RCC 7860 (cell line): Measurements from ENCODE around the gene MRPL33.

Experiments
- DNase-seq: peaks from one replicate; pipeline ENCODE4 v3.0.0-alpha.2; 2015; ENCODE audit warnings: low spot score
- FAIRE-seq: peaks from 2 replicates; lab custom pipeline; 2012; peaks lifted over from hg19 to GRCh38; lab: Jason Lieb, UNC

MRPL33 gene

DNA sequence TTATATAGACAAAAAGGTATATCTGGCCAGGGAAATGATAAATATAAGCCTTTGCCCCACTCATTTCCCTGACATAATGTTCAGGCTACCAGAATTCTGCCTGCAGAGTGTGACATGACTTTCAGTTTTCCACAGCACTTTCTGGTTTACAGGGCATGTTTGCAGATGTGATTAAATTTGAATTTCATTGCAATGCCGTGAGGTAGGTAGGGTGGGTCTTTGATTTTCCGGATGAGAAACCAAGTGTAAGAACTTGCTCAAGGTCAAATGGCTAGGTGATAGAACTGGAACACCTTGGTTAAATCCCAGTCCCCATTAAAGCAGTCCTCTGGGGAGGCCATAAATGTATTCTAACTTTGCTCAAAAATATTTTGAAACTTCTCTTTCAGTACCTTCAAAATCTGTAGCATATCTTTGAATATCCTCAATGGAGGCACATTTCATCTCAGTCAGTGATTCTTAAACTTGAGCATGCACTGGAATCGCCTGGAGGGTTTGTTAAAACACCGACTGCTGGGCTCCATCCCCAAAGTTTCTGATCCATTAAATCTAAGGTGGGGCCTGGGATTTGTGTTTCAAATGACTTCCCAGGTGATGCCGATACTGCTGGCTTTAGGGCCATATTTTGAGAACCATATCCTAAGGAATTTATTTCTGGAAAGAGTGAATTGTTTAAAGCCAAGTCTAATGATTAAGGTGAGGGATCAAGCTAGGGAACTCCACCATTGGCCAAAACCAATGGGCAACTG, 35.0 kb downstream of the MRPL33 start:
- DNase-seq (peak; percentile 33), FAIRE-seq (peak; percentile 76)

DNA sequence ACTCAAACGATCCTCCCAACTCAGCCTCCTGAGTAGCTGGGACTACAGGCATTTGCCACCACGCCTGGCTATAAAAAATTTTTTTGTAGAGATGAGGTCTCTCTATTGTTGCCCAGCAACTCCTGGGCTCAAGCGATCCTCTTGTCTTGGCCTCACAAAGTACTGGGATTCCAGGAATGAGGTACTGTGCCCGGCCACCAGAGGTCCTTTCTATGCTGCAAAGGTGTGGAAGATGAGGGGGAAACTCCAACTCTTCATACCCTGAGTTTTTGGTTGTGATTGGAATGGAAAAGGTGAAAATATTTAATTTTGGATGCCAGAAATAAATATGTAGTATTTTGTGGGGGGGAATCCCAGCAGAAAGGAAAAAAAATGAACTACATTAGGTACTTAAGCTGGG, 36.0 kb downstream of the MRPL33 start:
- peak; percentile 30 for DNase-seq
- FAIRE-seq = no peak

DNA sequence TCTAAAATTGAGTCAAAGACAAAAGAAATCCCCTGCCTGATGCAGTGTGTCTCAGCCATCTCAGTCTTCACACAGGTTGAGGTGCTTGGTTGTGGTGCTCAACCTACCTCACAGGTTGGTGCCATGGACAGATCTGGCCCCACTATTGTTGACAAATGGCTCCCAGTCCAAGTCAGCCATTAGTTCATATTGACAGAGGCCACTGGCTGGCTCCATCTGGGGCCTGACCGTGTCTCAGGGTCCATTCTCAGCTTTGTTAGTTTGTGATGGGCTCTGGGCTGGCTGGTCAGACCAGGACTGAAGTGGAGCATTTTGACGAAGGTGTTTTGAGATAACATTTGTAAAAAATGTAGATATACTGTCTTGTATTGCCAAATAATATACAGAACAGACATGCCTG, 36.9 kb downstream of the MRPL33 start:
- DNase-seq = no peak
- FAIRE-seq = no peak

DNA sequence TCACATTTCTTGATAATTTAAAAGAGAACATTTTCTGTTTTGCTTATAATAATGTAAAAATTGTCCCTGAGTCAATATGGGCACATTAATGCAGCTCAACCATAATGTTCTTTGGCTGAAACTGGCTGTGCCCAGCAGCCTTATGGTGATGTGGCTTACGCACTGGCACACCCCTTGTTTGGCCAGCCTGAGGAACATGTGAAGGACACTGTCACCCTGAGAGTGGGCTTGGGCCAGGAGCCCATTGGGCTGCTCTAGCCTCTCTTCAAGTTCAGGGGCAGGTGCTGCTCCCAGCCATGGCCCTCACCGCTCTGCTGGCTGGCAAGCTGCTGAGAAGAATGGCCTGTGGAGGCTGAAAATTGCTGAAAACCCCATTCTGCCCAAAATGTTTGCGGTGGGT, 37.5 kb downstream of the MRPL33 start:
- DNase-seq = no peak
- no peak for FAIRE-seq

DNA sequence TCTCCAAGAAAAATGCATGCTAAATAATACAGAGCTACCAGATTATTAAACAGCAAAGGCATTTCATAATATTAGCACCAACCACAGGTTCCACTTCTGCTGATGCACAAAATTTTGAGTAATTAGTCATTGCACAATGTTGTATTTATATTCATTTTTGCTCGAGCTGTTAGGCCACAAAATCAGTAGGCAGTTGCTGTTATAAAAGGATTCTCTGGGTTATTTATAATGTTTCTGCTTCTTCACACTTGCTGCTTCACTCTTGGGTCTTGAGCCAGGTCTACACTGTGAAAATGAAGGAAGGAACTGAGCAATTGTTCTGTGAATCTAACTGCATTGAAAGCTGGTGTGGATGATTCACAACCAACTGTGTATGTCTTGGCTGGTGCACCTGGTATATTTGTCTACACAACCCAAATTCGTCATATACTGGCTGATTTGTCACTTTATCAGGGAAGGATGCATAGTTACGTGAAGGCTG, 38.3 kb downstream of the MRPL33 start:
- peak; percentile 92 for DNase-seq

DNA sequence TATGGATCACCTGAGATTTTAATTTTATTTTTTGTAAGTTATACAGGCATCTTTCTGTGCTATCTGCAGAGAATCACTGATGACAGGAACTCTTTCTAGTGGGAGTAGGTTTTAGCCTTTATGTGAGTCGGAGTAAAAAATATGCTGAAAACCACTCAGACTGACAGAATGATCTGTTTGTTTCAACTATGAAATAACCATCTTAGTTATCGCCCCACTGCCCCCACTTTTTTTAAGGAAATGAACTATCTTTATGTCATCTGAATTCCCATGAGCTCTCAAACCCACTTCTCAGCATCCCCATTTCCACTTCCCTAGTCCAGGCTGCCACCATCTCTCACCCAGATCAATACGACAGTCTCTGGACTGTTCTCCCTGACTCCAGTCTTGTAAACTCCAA, 38.9 kb downstream of the MRPL33 start:
- DNase-seq = peak; percentile 40
- FAIRE-seq = no peak

More for the DNA sequence above, 38.3 kb downstream of the MRPL33 start:
- peak; percentile 91 for FAIRE-seq

DNA sequence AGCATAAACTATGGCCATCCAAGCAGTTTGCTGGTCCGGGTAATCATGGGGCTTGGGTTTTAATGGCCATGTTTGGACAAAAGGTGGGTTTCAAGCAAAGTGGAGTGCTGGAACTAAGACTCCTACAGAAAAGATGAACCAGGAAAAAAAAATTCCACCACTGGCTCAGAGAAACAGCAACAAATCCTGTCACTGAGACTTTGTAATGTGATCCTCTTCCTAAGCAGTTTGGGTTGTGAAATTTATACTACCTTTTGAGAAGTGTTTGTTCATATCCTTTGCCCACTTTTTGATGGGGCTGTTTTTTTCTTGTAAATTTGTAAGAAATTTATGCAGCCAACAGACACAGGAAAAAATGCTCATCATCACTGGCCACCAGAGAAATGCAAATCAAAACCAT, 40.2 kb downstream of the MRPL33 start:
- no peak for FAIRE-seq
- DNase-seq = no peak

DNA sequence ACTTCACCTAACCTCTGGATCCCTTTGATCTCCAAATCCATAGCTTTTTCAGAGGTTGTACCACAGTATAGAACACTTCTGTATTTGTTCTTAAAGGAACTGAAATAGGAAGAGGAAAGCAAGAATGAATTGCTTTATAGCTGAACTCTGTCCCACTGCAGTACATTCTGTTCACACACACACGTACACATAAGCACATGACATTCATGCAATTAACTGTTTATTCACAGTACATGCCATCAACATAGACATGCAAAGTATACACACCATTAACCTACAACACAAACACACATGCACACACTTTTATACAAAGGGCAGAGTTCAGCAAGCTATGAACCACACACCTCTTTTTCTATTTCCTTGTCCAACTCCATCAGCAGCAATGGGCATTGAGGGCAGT, 43.2 kb downstream of the MRPL33 start:
- no peak for DNase-seq
- no peak for FAIRE-seq

DNA sequence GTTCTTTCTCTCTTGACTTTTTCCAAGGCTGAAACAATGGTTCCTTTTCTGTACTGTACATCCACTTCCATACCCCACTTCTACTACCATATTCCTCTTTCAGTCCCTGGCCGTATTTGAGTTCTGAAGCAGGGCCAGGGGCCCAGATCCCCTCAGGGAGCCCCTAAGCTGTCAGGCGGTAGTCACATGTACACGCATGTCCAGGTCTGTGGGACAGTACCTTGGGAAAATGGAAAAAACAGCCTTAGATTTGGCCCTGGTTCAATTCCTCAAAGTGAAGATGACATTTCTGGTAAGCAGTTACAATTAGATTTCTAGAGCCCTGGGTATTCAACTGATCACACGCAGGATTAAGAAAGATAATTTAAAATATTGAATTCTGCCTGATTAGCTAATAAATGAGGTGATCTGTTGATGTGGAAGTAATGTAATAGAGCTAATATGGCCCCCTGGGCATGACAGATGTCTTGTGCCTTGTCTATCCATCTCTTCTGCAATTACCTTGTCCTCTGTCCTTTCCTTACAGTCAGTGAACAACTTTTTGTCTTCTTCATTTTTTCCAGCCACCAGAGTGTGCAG, 44.4 kb downstream of the MRPL33 start:
- FAIRE-seq (no peak), DNase-seq (no peak)

DNA sequence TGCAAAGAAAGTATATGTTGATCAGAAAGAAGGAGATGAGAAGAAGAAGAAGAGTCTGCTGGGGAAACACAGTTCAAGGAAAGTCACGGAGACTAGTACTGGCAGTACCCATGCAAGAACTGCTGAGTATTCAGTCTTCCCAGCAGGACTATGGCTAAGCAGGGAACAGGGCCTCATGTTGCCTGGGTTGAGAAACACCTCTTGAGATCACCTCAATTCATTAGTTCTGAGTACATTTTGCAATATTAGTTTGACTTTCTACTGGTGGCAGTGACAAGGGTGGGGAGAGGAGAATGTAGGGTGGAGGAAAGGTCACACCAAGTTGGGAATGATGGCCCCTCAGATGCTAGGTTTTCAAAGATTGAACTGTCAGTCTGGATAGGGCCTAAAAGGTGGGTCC, 50.5 kb downstream of the MRPL33 start:
- FAIRE-seq = no peak

DNA sequence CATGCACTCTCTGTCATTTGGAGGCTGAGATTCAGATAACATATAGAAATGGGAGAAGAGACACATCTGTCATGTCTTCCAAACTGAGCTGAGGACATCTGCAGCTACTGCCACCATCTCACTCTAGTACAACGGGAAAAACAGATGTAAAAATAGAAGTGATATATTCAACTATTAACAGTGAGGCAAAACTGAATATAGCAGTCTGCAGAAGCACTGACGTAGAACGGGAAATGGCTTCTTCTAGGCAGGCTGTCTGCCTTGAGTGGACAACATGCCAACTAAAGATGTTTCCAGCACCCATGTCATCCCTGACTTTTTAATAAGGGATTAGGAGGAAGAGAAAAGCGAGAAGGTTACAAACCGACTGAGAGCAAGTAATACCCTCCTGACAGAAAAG, 51.6 kb downstream of the MRPL33 start:
- no peak for FAIRE-seq
- no peak for DNase-seq

More for the DNA sequence above, 50.5 kb downstream of the MRPL33 start:
- DNase-seq = no peak

DNA sequence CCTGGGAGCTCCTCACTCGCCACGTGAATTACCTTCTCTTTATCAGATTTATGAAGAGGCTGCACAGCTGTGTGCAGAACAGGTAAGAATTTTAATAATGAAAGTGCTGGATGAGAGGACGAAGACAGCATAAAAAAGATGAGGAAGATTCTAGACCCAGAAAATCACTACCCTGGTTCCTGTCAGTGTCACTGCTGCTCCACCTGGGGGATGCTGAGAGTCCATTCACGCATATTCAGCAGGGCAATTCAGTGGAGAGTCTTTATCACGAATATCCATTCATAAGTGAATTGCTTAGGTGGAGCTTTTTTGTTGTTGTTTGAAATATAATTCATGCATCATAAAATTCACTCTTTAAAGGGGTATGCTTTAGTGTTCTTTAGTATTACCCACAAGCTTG, 52.0 kb downstream of the MRPL33 start:
- no peak for FAIRE-seq
- no peak for DNase-seq

DNA sequence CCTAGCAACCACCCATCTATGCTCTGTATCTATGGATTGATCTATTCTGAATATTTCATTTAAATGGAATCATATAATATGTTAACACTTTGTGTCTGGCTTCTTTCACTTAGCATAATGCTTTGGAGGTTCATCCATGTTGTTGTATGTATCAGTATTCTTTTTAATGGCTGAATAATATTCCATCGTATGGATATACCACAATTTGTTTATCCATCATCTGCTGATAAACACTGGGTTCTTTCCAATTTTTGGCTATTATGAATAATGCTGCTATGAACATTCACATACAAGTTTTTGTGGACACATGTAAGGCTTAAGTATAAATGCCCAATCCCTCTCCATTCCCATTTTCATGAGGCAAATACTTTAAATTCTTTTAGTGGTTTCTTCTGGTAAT, 52.9 kb downstream of the MRPL33 start:
- FAIRE-seq (no peak), DNase-seq (no peak)

DNA sequence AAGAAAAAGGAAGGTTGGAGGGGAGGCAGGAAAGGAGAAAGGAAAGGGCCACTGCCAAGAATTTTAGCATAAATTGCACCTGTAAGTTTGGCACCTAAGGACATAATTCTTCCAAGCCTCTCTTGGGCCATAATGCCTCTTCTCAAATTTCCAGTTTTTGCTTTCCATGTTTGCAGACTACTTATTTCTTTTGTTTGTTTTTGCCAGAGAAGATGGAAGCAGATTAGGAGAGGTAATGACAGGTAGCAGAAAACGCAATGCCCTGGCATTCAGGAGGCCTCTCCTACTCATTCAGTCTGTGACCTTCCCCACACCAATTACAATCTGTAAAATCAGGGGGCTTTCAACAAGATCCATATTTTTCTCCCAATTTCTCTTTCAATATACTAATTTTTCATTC, 56.8 kb downstream of the MRPL33 start:
- FAIRE-seq (no peak), DNase-seq (no peak)
